Measurements from ENCODE around the gene OS9.
A peak's percentile ranks its signal among the peaks of the same experiment; 100 is the strongest.

Gene OS9

GRCh38 chr12:57751788-57752667 lies 58.1 kb downstream of the OS9 start, which contains the start of gene CDK4:
Gene CDK4, minus strand, starts transcription at chr12:57752310. Its CDS starts 593 bp downstream, at chr12:57751717.
- peak; percentile 98 for DNase-seq (ENCODE audit: low spot score)

GRCh38 chr12:57752668-57753000 lies 58.7 kb downstream of the OS9 start:
- no peak for DNase-seq (ENCODE audit: low spot score)

- DNase-seq (ENCODE audit: low spot score) = no peak
Observed at GRCh38 chr12:57753756-57754337, 59.9 kb downstream of the OS9 start.

- no peak for DNase-seq (ENCODE audit: low spot score)
Observed at GRCh38 chr12:57754411-57755193, 60.7 kb downstream of the OS9 start, which contains the start of gene MARCHF9. Gene MARCHF9, plus strand, starts transcription at chr12:57755103. Its CDS starts 426 bp downstream, at chr12:57755529.

- no peak for DNase-seq (ENCODE audit: low spot score)
Observed at GRCh38 chr12:57755194-57755453, 61.2 kb downstream of the OS9 start.

GRCh38 chr12:57755454-57756372 lies 61.8 kb downstream of the OS9 start:
- no peak for DNase-seq (ENCODE audit: low spot score)

GRCh38 chr12:57756406-57757341 lies 62.7 kb downstream of the OS9 start:
- DNase-seq (ENCODE audit: low spot score) = no peak

GRCh38 chr12:57757771-57758170 lies 63.8 kb downstream of the OS9 start:
- DNase-seq (ENCODE audit: low spot score) = no peak

GRCh38 chr12:57758552-57759359 lies 64.8 kb downstream of the OS9 start:
- DNase-seq (ENCODE audit: low spot score) = no peak

- no peak for DNase-seq (ENCODE audit: low spot score)
Observed at GRCh38 chr12:57759360-57759980, 65.5 kb downstream of the OS9 start.

- DNase-seq (ENCODE audit: low spot score) = no peak
Observed at GRCh38 chr12:57760347-57760982, 66.5 kb downstream of the OS9 start.

- DNase-seq (ENCODE audit: low spot score) = no peak
Observed at GRCh38 chr12:57761391-57761998, 67.6 kb downstream of the OS9 start.

GRCh38 chr12:57762463-57762862 lies 68.5 kb downstream of the OS9 start:
- no peak for DNase-seq (ENCODE audit: low spot score)

- DNase-seq (ENCODE audit: low spot score) = no peak
Observed at GRCh38 chr12:57763881-57764661, 70.1 kb downstream of the OS9 start.

- no peak for DNase-seq (ENCODE audit: low spot score)
Observed at GRCh38 chr12:57764662-57765002, 70.7 kb downstream of the OS9 start.

GRCh38 chr12:57765003-57765697 lies 71.2 kb downstream of the OS9 start:
- DNase-seq (ENCODE audit: low spot score) = peak; percentile 52

Data from GM03348 (cell line).